Activated CD4-positive, alpha-beta T cell treated with anti-CD3 and anti-CD28 coated beads for 4 hours (primary cell): ENCODE measurements around the gene TBX22.
"Not testable (repeated sequence)": the region's sequence is repeated elsewhere in the genome, so short reads cannot be mapped to it uniquely, and the experiment has no call there.

Experiments used
- DNase-seq, 2 donors: peaks; one replicate each; pipeline ENCODE4 v3.0.0-alpha.2; 2020

The TBX22 gene

GRCh38 chrX:80014141-80014940, at the start of gene TBX22:
Gene TBX22 (plus strand): TSS chrX:80014753. CDS start chrX:80022270, 7,517 bp downstream.
- DNase-seq = no peak

GRCh38 chrX:79975605-79976004, 38.9 kb upstream of the TBX22 start:
- no peak for DNase-seq

- DNase-seq = no peak
These were observed 10.1 kb upstream of the TBX22 start for GRCh38 chrX:80004458-80004857.

DNA sequence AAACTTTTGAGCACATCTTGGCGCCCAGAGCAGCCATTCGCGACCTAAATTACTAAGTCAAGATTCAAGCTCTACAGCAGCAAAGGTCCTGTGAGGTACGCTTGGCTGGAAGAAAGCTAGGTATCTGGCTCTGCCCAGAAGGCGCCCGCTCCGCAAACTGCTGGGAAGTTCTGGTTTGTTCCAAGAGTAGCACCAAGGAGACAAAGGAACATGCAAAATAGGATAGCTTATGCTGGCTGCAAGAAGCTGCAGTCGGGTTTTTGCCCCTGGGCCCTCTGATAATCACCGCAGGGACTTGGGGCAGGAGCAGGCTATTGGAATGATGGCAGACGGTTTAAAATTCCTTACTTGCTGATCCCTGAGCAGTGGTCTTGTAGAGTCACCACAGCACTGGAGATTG, 3.0 kb upstream of the TBX22 start:
- DNase-seq = no peak

DNA sequence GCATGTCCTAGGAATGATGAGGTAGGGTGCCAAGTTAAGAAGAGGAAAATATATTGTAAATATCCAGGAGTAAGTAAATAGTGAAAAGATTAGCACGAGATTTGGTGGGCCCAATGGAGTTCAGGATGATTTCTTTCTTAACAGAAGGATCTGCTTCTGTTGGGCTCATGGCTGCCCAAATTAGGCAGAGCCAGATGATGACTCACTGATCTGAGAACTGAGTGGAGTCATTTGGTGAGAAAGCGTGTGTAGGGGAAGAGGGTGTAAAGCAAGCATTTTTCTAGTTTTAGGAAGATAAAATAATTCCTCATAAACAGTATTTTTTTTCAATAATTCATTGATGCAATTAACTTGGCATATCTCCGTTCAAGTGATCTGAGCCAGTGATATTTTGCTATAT, 1.6 kb downstream of the TBX22 start:
- DNase-seq = no peak

DNA sequence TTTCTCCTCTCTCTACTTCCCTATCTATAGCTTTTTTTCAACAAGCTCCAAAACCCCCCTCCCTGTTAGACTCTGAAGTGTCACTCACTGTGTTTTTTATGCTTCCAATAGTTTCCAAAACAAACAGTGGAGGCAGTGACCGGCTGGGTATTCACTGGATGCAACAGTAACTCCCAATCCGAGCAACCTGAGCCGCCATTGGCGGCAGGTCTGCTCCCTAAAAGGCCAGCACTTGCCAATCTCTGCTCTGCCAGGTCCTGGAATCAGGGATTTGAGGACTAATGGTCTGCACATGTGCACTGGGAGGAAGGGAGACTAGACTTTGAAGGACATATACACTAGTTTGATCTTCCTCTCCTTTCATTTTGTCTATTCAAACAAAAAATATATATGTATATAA, 7.1 kb downstream of the TBX22 start:
- no peak for DNase-seq

- no peak for DNase-seq
These were observed 7.9 kb downstream of the TBX22 start for GRCh38 chrX:80022363-80023031.

- DNase-seq = no peak
These were observed 11.6 kb downstream of the TBX22 start for GRCh38 chrX:80026116-80026515.

GRCh38 chrX:80066156-80066555, 51.6 kb downstream of the TBX22 start:
- DNase-seq = not testable (repeated sequence)

DNA sequence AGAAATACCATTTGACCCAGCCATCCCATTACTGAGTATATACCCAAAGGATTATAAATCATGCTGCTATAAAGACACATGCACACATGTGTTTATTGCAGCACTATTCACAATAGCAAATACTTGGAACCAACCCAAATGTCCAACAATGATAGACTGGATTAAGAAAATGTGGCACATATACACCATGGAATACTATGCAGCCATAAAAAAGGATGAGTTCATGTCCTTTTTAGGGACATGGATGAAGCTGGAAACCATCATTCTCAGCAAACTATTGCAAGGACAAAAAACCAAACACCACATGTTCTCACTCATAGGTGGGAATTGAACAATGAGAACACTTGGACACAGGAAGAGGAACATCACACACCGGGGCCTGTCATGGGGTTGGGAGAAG, 61.1 kb downstream of the TBX22 start:
- DNase-seq = not testable (repeated sequence)
